ENCODE results near the gene PCDHGA5.
"Not testable (repeated sequence)": the region's sequence is repeated elsewhere in the genome, so short reads cannot be mapped to it uniquely, and the experiment has no call there.

The PCDHGA5 gene

DNA sequence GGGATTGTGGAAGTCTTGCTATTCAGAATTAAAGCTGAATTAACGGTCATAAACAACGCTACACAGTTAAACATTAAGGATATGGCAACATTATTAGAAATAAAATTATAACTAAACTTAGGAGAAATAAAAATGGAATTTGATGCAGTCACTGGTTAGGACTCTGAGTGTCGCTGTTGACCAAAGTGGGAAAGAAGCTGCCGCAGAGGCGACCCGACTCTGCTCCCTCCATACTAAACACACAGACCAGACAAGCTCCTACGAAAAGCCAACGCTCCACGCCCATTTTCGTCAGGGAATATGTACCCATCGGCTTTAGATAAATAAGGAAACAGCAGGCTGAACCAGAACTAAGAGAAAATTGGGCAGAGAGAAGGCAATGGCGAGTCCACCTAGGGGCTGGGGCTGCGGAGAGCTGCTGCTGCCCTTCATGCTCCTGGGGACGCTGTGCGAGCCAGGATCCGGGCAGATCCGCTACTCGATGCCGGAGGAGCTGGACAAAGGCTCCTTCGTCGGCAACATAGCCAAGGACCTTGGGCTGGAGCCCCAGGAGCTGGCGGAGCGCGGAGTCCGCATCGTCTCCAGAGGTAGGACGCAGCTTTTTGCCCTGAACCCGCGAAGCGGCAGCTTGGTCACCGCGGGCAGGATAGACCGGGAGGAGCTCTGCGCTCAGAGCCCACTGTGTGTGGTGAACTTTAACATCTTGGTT is at the start of gene PCDHGA5:
PCDHGA5 (plus strand) TSS at position 211 of the 709 bp plus-strand sequence; CDS start at position 380, 169 bp downstream.
- DNase-seq, result no peak

DNA sequence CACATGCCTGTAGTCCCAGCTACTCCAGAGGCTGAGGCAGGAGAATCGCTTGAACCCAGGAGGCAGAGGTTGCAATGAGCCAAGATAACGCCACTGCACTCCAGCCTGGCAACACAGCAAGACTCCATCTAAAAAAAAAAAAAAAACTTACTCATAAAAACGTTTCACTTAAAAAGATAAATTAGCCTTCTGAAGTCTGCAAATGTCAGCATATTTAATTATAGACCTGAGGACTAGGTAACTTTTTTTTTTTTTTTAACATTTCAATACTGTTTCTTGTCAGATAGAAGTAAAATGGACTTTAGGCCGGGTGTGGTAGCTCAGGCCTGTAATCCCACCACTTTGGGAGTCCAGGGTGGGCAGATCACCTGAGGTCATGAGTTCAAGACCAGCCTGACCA is 47.0 kb upstream of the PCDHGA5 start:
- DNase-seq, result not testable (repeated sequence)

DNA sequence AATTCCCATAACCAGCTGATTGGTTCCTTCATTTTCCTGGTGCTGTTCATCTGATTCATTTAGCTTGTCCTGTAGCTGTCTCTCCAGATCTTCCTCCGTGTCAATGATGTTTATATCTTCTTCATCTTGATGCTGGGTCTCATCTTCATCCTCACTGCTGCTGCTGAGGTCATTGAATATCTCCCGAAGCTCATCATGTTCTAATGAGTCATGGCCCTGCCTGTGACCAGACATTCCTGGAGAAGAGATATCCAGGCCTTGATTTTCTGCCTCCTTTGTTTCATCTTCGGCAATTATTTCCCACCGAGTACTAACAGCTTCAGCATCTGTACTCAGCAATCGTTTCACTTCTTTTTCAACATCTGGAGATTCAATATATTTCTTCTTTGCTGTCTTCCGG is 44.8 kb upstream of the PCDHGA5 start:
- no peak for DNase-seq

DNA sequence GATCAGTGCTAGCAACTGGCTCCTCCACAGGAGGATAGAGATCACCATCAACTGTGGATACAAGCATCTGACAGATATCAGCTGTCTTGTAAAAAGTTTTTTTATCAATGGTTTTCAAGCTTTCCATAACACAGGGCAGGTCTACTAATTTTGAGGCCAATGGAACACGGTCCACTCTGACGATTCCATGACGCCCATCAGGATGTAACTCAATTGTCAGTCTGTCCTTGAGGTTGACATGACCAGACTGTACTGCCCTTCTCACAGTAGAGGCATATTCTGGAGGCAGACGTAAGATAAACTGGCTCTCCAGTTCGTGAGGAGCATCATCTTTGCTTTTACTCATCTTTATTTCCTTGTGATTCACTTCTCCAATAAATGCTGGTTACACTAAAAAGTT is 44.3 kb upstream of the PCDHGA5 start:
- no peak for DNase-seq

DNA sequence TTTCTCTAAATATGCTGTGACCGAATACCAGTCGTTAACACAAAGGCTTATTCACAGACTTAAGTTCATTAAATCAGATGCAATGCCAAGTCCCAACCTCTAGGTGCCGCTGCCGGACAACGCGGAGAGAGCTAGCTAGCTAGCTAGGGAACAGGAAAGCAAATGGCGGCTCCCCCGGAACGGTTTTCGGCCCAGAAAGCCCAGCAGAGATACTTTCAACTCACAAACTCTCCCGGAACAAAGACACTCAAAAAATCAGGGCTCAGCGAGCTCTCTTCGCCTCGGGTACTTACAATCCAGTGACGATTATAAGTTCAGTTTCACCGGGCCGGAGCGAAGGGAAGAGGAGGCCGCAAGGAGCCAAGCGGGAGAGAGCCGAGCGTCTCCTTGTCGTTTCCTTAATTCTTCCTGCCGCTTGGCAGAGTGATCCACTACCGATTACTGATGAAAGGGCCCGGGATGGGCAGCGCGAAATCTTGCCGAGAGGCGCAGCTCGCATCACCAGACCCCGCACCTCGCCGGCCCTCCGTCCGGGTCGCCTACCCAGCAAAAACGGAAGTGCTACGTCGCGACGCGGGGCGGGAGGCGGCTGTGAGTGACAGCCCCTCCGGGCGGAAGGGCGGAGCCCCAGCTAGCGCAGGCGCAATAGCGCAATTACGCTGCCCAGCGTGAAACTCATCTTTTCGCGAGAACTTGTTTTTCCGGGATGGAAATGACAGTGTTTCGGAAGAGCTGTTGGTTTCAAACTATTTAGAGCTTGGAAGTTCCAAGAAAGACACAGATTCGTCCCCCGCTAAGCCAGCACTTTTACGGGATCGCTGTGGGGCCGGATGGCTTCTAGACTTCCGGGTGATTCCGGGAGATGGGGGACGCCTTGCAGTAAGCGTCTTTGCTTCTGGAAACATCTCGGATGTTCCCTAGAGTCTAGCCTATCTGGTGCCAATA is 43.5 kb upstream of the PCDHGA5 start, which contains the start of gene TAF7:
TAF7 (minus strand) TSS at position 560 of the 945 bp plus-strand sequence. CDS start 740 bp downstream, outside the sequence.
- DNase-seq, result peak; percentile 77

DNA sequence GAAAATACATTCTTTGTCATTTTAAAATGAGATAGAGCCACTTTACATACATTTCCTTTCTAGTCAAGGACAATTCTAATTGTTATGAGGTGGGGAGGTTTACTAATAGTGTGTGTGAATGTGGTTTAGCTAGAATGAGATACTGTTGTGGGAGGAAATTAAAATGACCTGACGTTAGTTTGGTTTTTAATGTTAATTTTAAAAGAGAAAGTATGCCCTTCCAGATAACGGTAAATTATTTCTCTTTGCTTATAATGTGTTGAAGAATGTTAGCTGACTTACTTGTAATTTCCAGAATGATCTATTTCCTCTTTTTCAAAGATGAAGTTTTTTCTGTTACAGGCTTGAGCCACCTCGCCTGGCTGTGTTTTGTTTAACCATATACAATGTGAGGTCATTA is 41.7 kb upstream of the PCDHGA5 start:
- DNase-seq, result no peak

DNA sequence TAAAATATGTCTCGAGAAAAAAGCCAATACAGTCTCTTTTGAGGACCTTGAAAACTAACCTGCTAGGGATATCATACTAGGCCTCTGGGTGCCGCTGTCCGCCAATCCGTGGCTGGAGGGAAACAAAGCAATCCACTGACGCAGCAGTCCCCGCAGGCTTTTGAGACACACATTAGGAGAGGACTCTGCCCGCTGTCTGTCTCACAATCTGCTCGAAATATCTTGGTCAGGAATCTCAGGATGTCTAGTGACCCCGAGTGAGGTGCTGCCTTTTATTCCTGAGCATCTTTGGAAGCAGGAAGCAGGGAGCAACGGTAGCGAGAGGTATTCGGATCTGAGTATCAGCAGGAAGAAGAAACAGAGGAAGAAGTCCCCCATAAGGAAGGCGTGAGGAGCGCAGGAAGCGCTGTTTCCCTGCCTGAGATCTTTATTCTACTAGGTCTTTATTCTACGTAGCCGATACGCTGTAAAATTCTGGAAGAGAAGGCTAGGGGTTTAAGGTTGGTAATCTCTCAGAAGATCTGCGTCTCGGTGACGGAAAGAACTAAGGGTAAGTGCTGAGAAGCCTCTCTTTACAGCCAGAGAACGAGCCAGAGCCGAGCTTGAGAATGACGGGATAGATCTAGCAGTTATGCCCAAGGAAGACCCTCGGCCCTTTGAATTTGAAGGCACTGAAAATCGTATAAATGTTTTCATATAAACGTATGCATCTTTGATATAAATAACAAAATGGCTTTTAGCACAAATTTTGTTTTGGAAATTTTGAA is 37.7 kb upstream of the PCDHGA5 start:
- DNase-seq, result no peak

DNA sequence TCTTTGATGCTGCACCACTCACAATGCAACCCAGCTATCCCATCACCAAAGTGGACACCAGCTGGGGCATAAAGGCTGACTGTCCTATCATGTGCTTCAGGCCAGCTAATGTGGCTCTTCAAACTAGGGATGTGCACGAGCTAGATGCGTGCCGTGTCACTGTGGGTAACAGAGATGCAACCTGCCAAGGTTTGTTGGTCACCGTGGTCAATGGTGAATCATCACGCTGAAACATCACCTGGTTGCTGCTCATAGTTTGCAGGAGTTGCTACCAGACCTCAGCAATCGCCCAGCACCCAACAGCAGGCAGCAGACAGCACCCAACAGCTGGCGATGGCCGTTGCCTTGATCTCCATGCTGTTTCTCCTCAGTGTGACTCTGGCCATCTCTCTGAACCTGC is 35.7 kb upstream of the PCDHGA5 start:
- DNase-seq, result no peak

DNA sequence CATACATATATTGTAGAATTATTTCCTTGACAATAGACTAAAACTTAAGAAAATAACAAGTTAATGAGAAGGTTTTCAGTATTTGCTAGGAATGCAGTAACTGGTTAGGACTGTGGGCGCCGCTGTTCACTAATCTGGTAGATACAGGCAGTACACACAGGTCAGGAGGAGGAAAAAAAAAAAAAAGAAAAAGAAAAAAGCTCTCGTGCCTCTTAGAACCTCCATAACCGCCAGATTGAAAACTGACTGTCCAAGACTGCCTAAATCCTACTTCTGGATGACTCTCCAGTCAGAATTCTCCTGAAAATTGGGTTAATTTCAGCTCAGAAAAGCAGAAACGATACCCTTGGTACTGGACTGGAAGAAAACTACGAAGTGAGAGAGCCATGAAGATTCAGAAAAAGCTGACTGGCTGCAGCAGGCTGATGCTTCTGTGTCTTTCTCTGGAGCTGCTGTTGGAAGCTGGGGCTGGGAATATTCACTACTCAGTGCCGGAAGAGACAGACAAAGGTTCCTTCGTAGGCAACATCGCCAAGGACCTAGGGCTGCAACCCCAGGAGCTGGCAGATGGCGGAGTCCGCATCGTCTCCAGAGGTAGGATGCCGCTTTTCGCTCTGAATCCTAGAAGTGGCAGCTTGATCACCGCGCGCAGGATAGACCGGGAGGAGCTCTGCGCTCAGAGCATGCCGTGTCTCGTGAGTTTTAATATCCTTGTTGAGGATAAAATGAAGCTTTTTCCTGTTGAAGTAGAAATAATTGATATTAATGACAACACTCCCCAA is 33.5 kb upstream of the PCDHGA5 start, which contains the start of gene PCDHGA1:
PCDHGA1 (plus strand) TSS at position 216 of the 782 bp plus-strand sequence.
- DNase-seq, result peak; percentile 2

DNA sequence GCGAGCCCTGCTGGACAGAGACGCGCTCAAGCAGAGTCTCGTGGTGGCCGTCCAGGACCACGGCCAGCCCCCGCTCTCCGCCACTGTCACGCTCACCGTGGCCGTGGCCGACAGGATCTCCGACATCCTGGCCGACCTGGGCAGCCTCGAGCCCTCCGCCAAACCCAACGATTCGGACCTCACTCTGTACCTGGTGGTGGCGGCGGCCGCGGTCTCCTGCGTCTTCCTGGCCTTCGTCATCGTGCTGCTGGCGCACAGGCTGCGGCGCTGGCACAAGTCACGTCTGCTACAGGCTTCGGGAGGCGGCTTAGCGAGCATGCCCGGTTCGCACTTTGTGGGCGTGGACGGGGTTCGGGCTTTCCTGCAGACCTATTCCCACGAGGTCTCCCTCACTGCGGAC is 31.4 kb upstream of the PCDHGA5 start:
- DNase-seq, result not testable (repeated sequence)

DNA sequence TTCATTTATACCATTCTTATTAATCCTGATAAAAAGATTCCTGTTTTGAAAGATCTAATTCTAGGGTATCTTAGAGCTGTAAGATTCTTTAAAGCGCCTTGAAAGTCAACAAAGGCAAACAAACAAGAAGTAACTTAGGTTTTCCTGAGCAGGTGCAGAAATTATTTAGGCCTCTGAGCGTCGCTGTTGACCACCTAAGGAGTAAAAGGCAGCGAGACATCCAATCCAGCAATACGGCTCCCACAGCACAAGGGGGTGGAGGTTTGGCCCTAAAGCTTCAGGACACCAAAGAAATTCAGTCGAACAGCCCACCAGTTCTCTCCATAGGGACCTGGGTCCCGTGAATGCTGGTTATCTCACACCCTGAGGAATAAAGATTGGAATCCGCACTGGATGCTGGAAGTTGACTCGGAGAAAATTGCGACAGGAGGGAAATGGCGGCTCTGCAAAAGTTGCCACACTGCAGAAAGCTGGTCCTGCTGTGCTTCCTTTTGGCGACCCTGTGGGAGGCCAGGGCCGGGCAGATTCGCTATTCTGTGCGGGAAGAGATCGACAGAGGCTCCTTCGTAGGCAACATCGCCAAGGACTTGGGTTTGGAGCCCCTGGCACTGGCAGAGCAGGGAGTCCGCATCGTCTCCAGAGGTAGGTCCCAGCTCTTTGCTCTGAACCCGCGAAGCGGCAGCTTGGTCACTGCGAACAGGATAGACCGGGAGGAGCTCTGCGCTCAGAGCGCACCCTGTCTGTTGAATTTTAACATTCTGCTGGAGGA is 25.2 kb upstream of the PCDHGA5 start, which contains the start of gene PCDHGA2:
PCDHGA2 (plus strand) TSS at position 223 of the 769 bp plus-strand sequence.
- peak; percentile 18 for DNase-seq

DNA sequence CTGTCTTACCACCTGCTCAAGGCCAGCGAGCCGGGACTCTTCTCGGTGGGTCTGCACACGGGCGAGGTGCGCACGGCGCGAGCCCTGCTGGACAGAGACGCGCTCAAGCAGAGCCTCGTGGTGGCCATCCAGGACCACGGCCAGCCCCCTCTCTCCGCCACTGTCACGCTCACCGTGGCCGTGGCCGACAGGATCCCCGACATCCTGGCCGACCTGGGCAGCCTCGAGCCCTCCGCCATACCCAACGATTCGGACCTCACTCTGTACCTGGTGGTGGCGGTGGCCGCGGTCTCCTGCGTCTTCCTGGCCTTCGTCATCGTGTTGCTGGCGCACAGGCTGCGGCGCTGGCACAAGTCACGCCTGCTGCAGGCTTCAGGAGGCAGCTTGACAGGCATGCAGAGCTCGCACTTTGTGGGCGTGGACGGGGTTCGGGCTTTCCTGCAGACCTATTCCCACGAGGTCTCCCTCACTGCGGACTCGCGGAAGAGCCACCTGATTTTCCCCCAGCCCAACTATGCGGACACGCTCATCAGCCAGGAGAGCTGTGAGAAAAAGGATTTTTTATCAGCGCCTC is 23.1 kb upstream of the PCDHGA5 start:
- not testable (repeated sequence) for DNase-seq

DNA sequence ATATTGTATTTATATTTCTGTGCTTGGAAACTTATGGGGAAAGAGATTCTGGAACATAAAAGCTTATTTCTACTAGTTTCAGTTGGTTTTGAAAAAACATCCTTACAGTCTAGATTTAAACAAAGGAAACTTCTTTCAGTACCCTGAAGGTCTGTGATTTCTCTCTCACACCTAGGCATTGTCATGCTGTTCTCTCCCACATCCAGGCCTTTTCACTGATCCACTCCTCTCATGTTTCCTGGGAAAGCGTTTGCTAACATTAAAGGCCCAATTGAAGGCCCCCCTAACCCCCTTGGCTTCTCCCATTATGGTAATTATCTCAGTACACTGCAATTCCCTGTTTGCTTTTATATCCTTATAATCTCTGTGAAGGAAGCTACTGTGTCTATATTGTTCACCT is 21.2 kb upstream of the PCDHGA5 start:
- DNase-seq, result no peak

DNA sequence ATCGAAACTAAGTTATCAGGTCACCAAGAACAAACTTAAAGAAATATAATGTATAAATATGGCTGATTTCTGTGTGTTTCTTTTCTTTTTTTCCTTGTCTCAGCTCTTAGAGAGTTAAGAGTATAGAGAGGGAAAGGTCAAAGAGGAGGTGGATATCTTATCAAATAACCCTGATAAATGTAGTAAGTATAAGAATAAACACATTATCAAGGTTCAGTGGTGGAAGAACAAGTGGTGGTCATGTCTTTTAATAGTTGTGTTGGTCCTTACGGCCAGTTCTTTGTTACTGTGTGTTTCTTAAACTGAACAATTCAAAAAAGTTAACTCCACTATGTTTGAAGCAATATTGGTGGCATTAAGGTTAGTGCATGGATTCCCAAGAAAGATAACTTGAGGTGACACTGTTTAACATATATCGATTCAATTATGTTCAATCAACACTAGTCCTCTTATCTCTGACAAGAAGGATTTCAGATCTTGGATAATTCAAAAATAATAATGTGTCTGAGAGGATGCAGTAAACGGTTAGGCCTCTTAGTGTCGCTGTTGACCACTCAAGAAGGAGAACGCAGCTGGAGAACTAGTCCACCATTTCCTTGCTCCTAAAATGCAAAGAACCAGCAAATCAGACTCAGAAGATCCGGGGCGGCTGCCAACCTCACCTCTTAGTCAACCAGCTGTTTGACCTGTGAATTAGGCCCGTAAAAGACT is 20.6 kb upstream of the PCDHGA5 start, which contains the start of gene PCDHGA3:
PCDHGA3 (plus strand) TSS at position 588 of the 711 bp plus-strand sequence. CDS start 205 bp downstream, outside the sequence.
- peak; percentile 0 for DNase-seq

DNA sequence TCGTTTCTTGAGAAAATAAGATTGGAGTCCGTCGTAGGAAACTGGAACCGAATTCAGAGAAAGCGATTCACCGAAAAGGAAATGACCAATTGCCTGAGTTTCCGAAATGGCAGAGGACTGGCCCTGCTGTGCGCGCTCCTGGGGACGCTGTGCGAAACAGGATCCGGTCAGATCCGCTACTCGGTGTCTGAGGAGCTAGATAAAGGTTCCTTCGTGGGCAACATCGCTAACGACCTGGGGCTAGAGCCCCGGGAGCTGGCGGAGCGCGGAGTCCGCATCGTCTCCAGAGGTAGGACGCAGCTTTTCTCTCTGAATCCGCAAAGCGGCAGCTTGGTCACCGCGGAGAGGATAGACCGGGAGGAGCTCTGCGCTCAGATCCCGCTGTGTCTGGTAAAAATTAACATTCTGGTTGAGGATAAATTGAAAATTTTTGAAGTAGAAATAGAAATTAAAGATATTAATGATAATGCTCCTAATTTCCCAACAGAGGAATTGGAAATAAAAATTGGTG is 20.0 kb upstream of the PCDHGA5 start:
- no peak for DNase-seq

DNA sequence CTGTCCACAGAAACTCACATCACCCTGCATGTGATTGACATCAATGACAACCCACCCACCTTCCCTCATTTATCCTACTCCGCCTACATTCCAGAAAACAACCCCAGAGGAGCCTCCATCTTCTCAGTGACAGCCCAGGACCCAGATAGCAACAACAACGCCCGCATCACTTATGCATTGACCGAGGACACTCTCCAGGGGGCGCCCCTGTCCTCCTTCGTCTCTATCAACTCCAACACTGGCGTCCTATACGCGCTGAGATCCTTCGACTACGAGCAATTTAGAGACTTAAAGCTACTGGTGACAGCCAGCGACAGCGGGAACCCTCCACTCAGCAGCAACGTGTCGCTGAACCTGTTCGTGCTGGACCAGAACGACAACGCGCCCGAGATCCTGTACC is 18.6 kb upstream of the PCDHGA5 start:
- no peak for DNase-seq

DNA sequence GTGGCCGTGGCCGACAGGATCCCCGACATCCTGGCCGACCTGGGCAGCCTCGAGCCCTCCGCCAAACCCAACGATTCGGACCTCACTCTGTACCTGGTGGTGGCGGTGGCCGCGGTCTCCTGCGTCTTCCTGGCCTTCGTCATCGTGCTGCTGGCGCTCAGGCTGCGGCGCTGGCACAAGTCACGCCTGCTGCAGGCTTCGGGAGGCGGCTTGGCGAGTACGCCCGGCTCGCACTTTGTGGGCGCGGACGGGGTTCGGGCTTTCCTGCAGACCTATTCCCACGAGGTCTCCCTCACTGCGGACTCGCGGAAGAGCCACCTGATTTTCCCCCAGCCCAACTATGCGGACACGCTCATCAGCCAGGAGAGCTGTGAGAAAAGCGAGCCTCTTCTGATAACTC is 17.9 kb upstream of the PCDHGA5 start:
- not testable (repeated sequence) for DNase-seq

DNA sequence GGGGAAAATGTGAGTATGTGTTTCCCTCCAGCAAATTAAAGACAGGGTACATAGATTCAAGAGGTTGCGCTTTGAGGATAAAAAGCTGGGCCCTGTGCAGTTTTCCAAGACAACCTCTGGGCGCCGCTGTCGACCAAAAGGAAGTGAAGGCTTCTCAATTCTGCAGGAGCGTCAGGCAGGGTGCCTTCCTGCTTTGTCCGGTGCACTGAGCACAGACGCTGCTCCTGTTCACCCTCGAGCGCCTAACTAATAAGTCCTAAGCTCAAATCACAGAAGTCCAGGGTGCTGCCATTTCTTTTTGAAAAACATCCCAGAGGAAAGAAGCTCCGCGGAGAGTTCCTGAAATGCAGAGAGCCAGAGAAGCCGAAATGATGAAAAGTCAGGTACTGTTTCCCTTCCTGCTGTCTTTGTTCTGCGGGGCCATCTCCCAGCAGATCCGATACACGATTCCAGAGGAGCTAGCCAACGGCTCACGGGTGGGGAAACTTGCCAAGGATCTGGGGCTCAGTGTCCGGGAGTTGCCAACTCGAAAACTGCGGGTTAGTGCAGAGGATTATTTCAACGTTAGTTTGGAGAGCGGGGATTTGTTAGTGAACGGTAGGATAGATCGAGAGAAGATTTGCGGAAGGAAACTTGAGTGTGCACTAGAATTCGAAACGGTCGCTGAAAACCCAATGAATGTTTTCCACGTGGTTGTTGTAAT is 13.9 kb upstream of the PCDHGA5 start, which contains the start of gene PCDHGB1:
PCDHGB1 (plus strand) TSS at position 183 of the 703 bp plus-strand sequence; CDS start at position 345, 162 bp downstream.
- peak; percentile 23 for DNase-seq

DNA sequence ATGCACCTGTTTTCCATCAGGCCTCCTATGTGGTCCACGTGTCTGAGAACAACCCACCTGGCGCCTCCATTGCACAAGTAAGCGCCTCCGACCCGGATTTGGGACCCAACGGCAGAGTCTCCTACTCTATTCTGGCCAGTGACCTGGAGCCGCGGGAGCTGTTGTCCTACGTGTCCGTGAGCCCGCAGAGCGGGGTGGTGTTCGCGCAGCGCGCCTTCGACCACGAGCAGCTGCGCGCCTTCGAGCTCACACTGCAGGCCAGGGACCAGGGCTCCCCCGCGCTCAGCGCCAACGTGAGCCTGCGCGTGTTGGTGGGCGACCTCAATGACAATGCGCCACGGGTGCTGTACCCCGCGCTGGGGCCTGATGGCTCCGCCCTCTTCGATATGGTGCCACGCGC is 12.4 kb upstream of the PCDHGA5 start:
- no peak for DNase-seq
